ENCODE results near the gene AGPAT2. TPM values are rescaled to one million over a fixed set of nuclear protein-coding genes. Genes with fewer than 3 reads are reported as not detected.

Gene AGPAT2
- total and polyA plus RNA-seq, 2 experiments from 2014 or later: 31.8 to 44.7 TPM

- ATAC-seq (no peak), DNase-seq (ENCODE audit: low spot score) (no peak)
- Histone ChIP-seq H3K9me2 (ENCODE audit: insufficient read depth) (no peaks in the 10 kb centered on the region), H3K4me3 (no peak overlapping the region), H3K4me2 (no peak overlapping the region), H3K27ac (ENCODE audit: low read depth) (no peak overlapping the region), H3F3A (replicated peaks; ENCODE audit: low read depth) (no peaks in the 10 kb centered on the region), H3K79me2 (replicated peaks; ENCODE audit: insufficient read depth) (no peaks in the 10 kb centered on the region), H3K4me1 (ENCODE audit: insufficient read depth) (no peaks in the 10 kb centered on the region), H2AFZ (no peak overlapping the region), H4K20me1 (replicated peaks; ENCODE audit: insufficient read depth) (no peaks in the 10 kb centered on the region), H3K27me3 (ENCODE audit: insufficient read depth) (no peaks in the 10 kb centered on the region), H3K36me3 (ENCODE audit: insufficient read depth) (no peaks in the 10 kb centered on the region)
- Mint-ChIP-seq H3K4me3 (no peak overlapping the region), H3K27me3 (ENCODE audit: insufficient read depth, low read depth, poor library complexity) (peaks cover 2% of the 10 kb centered on the region), H3K4me1 (peaks cover 3% of the 10 kb centered on the region; the same call in 2 of the 3 replicates), H3K36me3 (ENCODE audit: low read depth) (no peaks in the 10 kb centered on the region), H3K27ac (no peak overlapping the region), H3K9me3 (no peaks in the 10 kb centered on the region)
- TF ChIP-seq NANOG (IDR thresholded peaks at IDR 0.05; ENCODE audit: borderline replicate concordance) (no peak), EZH2 (IDR thresholded peaks at IDR 0.05; ENCODE audit: low read depth, unreplicated experiment) (no peak), ETS1 (IDR thresholded peaks at IDR 0.05) (no peak), REST (IDR thresholded peaks at IDR 0.05; ENCODE audit: unreplicated experiment) (no peak), ZNF331 (CRISPR knock-in tag; IDR thresholded peaks at IDR 0.05; ENCODE audit: low read depth) (no peak), CTCF (conservative IDR thresholded peaks at IDR 0.05; ENCODE audit: low read depth in 2 of 2) (no peak), EZH2phosphoT487 (IDR thresholded peaks at IDR 0.05; ENCODE audit: unreplicated experiment) (no peak), JUNB (IDR thresholded peaks at IDR 0.05; ENCODE audit: unreplicated experiment) (no peak), POLR2AphosphoS5 (IDR thresholded peaks at IDR 0.05; ENCODE audit: low read depth) (no peak), ZNF462 (CRISPR knock-in tag; IDR thresholded peaks at IDR 0.05) (no peak), ZNF114 (CRISPR knock-in tag; IDR thresholded peaks at IDR 0.05) (no peak), CREB1 (CRISPR knock-in tag; IDR thresholded peaks at IDR 0.05; ENCODE audit: low read depth) (no peak), STAT1 (IDR thresholded peaks at IDR 0.05; ENCODE audit: unreplicated experiment) (no peak)
These were observed 35.4 kb downstream of the AGPAT2 start for GRCh38 chr9:136651860-136652259.
